ENCODE results near the gene ABR. TPM values are rescaled to one million over a fixed set of nuclear protein-coding genes. Genes with fewer than 3 reads are reported as not detected.

ABR gene
- total and polyA plus RNA-seq, 2 of the 8 experiments (the other 6 are each of a cell fraction or from before 2014, with no cell fraction given) = 44.8 to 47.2 TPM

DNA sequence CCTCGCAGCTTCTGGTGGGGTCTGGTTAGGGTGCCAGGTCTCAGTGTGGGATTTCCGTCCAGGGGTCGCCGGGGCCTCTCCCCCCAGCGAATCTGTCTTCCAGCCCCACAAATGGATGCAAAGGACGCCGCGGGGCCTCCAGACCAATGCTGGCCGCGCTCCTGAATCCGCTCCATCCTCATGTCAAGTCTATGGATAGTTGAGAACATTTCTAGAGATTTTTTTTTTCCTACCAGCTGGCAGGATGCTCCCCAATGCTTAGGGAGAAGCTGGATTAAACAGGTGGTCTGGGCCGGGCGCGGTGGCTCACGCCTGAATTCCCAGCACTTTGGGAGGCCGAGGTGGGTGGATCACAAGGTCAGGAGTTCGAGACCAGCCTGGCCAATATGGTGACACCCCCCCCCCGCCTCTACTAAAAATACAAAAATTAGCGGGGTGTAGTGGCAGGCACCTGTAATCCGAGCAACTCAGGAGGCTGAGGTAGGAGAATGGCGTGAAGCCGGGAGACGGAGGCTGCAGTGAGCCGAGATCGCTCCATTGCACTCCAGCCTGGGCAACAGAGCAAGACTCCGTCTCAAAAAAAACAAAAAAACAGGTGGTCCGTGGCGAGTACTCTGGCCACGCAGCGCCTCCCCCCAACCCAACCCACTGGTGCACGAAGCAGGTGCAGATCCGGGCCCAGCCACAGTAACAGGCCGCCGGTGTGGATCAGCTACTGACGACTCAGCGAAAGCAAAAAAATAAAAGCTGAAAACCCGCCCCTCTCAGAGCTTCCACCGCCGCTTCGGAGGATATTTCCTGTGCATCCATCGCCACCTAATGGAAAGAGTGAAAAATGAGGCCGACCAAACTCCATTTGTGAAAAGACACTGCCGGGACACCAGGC lies 199.1 kb downstream of the ABR start:
- Histone ChIP-seq H3K4me2 (ENCODE audit: insufficient read depth in 1 of 2, low read depth in 2 of 2, low read length in 2 of 2) (peak overlapping the region; percentile 87 to 99), H4K91ac (replicated peaks; ENCODE audit: insufficient read length, low read length) (peak overlapping the region; percentile 81), H4K5ac (ENCODE audit: insufficient read length, low read depth, low read length) (peak overlapping the region; percentile 71), H3K23ac (ENCODE audit: insufficient read length) (no peak overlapping the region), H3K56ac (replicated peaks; ENCODE audit: insufficient read length, low read depth, low read length) (no peak overlapping the region), H3K4me1 (replicated peaks in 1 of 4; ENCODE audit: control insufficient read depth in 3 of 4, insufficient read depth in 4 of 4, low read length in 3 of 4) (peaks cover 1 to 15% (median 7%) of the 10 kb centered on the region in 4 experiments), H2BK120ac (replicated peaks; ENCODE audit: low read depth, low read length) (peak overlapping the region; percentile 64), H3K79me1 (ENCODE audit: low read depth, low read length) (peaks cover 3% of the 10 kb centered on the region; the same call in 1 of the 2 replicates), H2BK5ac (ENCODE audit: low read depth, low read length) (peak overlapping the region; percentile 35; the same call in 1 of the 2 replicates), H3K4ac (replicated peaks; ENCODE audit: insufficient read length, low read depth, low read length) (no peak overlapping the region), H3K23me2 (ENCODE audit: low read depth, low read length) (peaks cover 7% of the 10 kb centered on the region), H4K8ac (ENCODE audit: extremely low read depth, insufficient read depth, low read length) (peak overlapping the region; percentile 93), H2AK5ac (ENCODE audit: low read depth, low read length) (no peak overlapping the region), H2BK12ac (ENCODE audit: low read depth, low read length) (no peak overlapping the region), H3K27me3 (replicated peaks in 1 of 4; ENCODE audit: control insufficient read depth in 3 of 4, extremely low read depth in 1 of 4, insufficient read depth in 3 of 4, low read length in 3 of 4) (no peaks in the 10 kb centered on the region), H3K79me2 (ENCODE audit: control insufficient read depth in 1 of 2, insufficient read depth in 2 of 2, low read length in 2 of 2) (peaks cover 7 to 28% of the 10 kb centered on the region in 2 experiments), H4K20me1 (replicated peaks in 1 of 2; ENCODE audit: control insufficient read depth in 1 of 2, insufficient read depth in 2 of 2, low read length in 2 of 2) (peaks cover 0 to under 1% of the 10 kb centered on the region in 2 experiments), H3K27ac (ENCODE audit: low read depth, low read length) (no peak overlapping the region), H3K36me3 (ENCODE audit: control insufficient read depth in 2 of 4, insufficient read depth in 4 of 4, low read length in 3 of 4) (no peaks in the 10 kb centered on the region), H3K14ac (ENCODE audit: insufficient read length) (no peak overlapping the region), H3K4me3 (ENCODE audit: extremely low read depth in 1 of 4, insufficient read depth in 2 of 4, low read depth in 3 of 4, low read length in 4 of 4) (peak overlapping the region; percentile 44 to 65 (median 58)), H3K9me3 (ENCODE audit: insufficient read depth in 2 of 2, low read depth in 1 of 2, low read length in 1 of 2) (no peaks in the 10 kb centered on the region), H2BK15ac (ENCODE audit: low read length) (no peak overlapping the region), H2BK20ac (ENCODE audit: low read length) (no peak overlapping the region), H3K18ac (ENCODE audit: extremely low read depth, low read length) (no peak overlapping the region; the same call in 1 of the 2 replicates), H2AFZ (ENCODE audit: low read length) (peak overlapping the region; percentile 95), H3K9ac (replicated peaks in 1 of 4; ENCODE audit: extremely low read depth in 1 of 4, low read depth in 3 of 4, low read length in 3 of 4) (peak overlapping the region in 3 of 4 experiments; percentile 16 to 61 (median 38); a peak in 3 of 7 replicates)
- POLR2A ChIA-PET (ENCODE audit: partially characterized antibody) = interaction anchor here (0.7 to 2.4 kb wide), 20 partner anchors 12 to 236 kb away, joined by 3 to 14 read pairs (median 4); partner anchors contain the start of genes GLOD4, MRM3 and TIMM22
- FAIRE-seq = peak; percentile 91
- CTCF ChIA-PET (ENCODE audit: partially characterized antibody) = interaction anchor here (0.7 to 17.5 kb wide), 62 partner anchors 9 to 831 kb away, joined by 3 to 258 read pairs (median 4); partner anchors contain the start of genes GLOD4, MRM3, TIMM22 and VPS53
- WGBS, 2 experiments (ENCODE audit: extremely low coverage in 1 of 2, insufficient coverage in 1 of 2, insufficient read length in 1 of 2, insufficient replicate concordance in 2 of 2, low coverage in 1 of 2, low lambda C conversion rate in 2 of 2, missing lambda C conversion rate in 1 of 2) = 50% methylated on average over 42 of the region's 43 CpGs; no CpG with 5 or more reads in 1 of the 2 experiments
- no peak for DNase-seq (ENCODE audit: low read depth in 1 of 2, low spot score in 2 of 2)
- TF ChIP-seq CBX5 (IDR thresholded peaks at IDR 0.05; ENCODE audit: low read depth, low read length) = no peak
- TF ChIP-seq BACH1 (IDR thresholded peaks at IDR 0.05; ENCODE audit: low read length) = 0 out of 2 replicates have a peak, but pooled peaks have one; percentile 10
- no peak for TF ChIP-seq PHF8 (conservative IDR thresholded peaks at IDR 0.05; ENCODE audit: low read depth, low read length)
- TF ChIP-seq KDM1A (IDR thresholded peaks at IDR 0.05; ENCODE audit: borderline replicate concordance, low read length) = peak; percentile 54
- TF ChIP-seq SAP30 (IDR thresholded peaks at IDR 0.05; ENCODE audit: insufficient read depth, insufficient replicate concordance, low read length) = no peak
- no peak for TF ChIP-seq SUZ12 (IDR thresholded peaks at IDR 0.05; ENCODE audit: low read length)
- peak; percentile 97 to 98 for TF ChIP-seq RAD21 (IDR thresholded peaks at IDR 0.05 in 1 of 2, conservative IDR thresholded peaks at IDR 0.05 in 1 of 2; ENCODE audit: low read depth in 2 of 2, low read length in 2 of 2)
- TF ChIP-seq SIN3A (conservative IDR thresholded peaks at IDR 0.05 in 1 of 2, IDR thresholded peaks at IDR 0.05 in 1 of 2; ENCODE audit: low read depth in 1 of 2, low read length in 2 of 2) = no peak
- TF ChIP-seq CBX8 (IDR thresholded peaks at IDR 0.05; ENCODE audit: borderline replicate concordance, low read depth, low read length) = no peak
